GM19452 (cell line): ENCODE data around the gene TBC1D24.
"Not testable (repeated sequence)": the region's sequence is repeated elsewhere in the genome, so short reads cannot be mapped to it uniquely, and the experiment has no call there.

Experiments used
- ATAC-seq: cut with Tn5 transposase; IDR thresholded peaks from one replicate; pipeline ENCODE4 v1.9.1; 2021; ENCODE audit not compliant: unreplicated experiment

The TBC1D24 gene

GRCh38 chr16:2531371-2531695, 56.4 kb downstream of the TBC1D24 start, which contains the start of gene CEMP1:
TSS of gene CEMP1 (minus strand) at chr16:2531408. CDS start at chr16:2531073, 335 bp downstream.
- ATAC-seq: no peak

DNA sequence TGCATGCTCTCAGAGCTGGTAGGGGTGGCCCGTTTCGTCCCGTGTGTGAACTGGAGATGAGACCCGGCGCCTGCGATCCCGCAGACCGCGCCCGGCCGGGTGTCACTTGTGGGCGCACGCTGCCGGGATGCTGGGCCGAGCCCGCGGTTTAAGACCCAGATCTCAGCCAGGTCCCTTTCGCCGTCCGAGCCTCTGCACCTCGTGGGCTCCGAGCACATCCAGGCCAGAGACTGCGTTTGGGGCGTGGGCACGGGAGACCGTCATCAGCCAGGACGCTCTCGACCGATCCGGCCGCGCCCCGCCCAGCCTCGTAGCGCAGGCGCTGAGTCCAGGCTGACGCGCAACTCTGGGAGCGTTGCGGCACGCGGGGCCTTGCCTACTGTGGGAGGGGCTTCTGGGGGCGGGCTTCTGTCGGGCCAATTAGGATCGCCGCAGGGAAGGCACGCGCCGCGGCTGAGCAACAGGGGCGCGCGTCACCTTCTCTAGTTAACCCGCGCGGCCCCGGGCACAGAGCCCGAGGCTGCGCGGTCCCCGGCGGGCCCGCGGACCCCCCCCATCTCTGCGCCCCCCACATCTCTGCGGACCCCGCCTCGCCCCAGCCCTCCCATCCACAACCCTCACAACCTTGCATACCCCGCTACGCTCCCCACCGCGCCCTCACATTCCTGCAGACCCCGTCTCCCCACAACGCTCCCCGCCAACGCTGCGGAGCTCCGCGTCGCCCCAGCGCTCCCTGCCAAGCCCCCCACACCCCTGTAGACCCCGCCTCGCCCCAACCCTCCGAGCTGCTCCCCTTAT, 57.0 kb downstream of the TBC1D24 start:
- peak; percentile 84 for ATAC-seq

DNA sequence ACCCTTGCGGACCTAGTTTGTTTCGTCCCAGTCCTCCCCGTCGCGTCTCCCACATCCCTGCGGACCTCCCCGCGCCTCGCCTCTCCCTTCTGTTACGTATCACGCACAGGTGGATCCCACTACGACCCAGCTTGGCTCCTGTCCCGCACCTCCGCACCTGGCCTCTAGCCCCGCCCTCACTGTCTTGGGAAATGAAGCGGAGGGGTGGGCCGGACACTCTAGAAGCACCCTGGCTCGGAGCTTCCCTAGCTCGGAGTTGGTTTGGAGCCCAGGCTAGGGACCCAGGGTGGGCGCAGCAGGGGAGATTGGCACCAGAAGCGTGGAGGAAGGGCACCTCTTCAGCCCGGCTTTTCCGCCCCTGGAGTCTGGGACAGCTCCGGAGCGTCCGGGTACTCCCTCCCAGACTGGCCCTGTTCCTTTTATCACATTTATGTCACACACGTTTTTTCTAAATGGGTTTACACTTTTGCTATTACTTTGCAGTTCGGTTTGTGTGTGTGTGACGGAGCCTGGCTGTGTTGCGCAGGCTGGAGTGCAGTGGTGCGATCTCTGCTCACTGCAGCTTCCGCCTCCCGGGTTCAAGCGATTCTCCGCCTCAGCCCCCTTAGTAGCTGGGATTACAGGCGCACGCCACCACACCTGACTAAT, 57.7 kb downstream of the TBC1D24 start:
- ATAC-seq: no peak

GRCh38 chr16:2533142-2533755, 58.3 kb downstream of the TBC1D24 start:
- not testable (repeated sequence) for ATAC-seq

DNA sequence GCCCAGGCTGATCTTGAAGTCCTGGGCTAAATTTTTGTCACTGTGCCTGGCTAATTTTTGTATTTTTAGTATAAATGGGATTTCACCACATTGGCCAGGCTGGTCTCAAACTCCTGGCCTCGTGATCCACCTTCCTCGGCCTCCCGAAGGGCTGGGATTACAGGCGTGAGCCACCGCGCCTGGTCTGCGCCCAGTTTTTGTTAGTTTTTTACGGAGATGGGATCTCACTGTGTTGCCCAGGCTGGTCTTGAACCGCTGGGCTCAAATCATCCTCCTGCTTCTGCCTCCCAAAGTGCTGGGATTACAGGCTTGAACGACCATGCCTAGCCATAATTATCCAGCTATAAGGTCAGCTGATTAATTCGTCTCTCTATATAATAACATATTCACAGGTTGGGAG, 59.0 kb downstream of the TBC1D24 start:
- no peak for ATAC-seq

DNA sequence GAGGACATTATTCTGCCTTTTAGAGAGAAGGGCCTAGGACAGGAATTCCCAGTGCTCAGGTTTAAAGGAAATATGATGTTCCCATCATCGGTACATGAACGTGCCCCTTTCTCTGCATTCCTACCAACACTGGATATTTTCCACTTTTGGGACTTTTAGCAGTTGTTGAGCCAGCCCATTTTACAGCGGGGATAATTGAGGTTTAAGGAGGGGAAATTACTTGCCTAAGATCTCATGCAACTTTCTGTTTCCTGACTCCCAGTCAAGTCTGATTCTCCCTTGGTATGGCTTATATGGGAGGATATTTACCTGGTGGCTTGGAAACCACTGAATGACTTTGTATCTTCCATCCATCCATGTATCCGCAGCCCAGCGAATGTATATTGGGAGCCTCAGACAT, 59.4 kb downstream of the TBC1D24 start:
- ATAC-seq: not testable (repeated sequence)

DNA sequence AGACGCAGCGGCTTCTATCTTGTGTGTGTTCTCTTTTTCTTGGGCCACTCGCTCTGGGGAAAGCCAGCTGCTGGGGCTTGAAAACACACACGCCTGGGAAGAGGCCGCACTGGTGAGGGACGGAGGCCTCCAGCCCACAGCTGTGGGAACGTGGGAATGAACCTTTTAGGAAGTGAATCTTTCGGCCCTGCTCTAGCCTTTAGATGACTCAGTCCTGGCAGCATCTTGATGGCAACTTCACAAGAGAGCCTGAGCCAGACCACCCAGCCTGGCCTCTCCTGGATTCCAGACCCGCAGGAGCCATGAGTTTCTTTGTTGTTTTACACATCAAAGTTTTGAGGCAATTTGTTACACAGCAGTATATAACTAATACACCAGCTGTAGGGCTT, 60.7 kb downstream of the TBC1D24 start:
- ATAC-seq: no peak

- ATAC-seq: peak; percentile 75
Measured at GRCh38 chr16:2537451-2538379, 62.8 kb downstream of the TBC1D24 start, which contains the start of gene PDPK1. TSS of gene PDPK1 (plus strand) at chr16:2538021. CDS start at chr16:2538113, 92 bp downstream.

- ATAC-seq: not testable (repeated sequence)
Measured at GRCh38 chr16:2539192-2539844, 64.4 kb downstream of the TBC1D24 start.

GRCh38 chr16:2539845-2540458, 65.0 kb downstream of the TBC1D24 start:
- not testable (repeated sequence) for ATAC-seq

DNA sequence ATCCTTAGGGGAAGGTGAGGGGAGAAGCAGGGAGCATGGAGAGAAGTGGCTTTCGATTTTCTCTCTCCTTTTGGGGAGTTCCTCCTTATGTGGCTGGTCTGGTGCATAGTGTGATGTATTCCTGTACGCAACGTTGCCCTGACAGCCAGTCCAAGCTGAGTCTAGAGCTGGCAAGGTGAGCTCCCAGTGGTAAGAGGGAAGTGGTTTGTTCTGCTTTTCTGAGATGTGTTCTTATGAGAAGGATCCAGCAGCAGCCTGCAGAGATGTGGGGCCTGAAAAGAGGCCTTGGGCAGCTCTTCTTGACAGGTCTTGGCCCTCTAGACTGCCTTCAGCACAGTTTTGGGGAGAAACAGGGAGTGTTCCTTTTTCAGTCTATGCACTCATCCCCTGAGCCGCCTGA, 66.0 kb downstream of the TBC1D24 start:
- ATAC-seq: not testable (repeated sequence)

- ATAC-seq: not testable (repeated sequence)
Measured at GRCh38 chr16:2541409-2541808, 66.5 kb downstream of the TBC1D24 start.

GRCh38 chr16:2543771-2544170, 68.8 kb downstream of the TBC1D24 start:
- ATAC-seq: not testable (repeated sequence)

- ATAC-seq: not testable (repeated sequence)
Measured at GRCh38 chr16:2550283-2550878, 75.5 kb downstream of the TBC1D24 start.

GRCh38 chr16:2551420-2551889, 76.5 kb downstream of the TBC1D24 start:
- ATAC-seq: not testable (repeated sequence)

- ATAC-seq: not testable (repeated sequence)
Measured at GRCh38 chr16:2554709-2555425, 79.9 kb downstream of the TBC1D24 start.
